Upper lobe of right lung (tissue), 1 donor: ENCODE results near the gene PRND. TPM values are rescaled to one million over a fixed set of nuclear protein-coding genes. Genes with fewer than 3 reads are reported as not detected.

Experiments used
- ATAC-seq: fragments of 200-7000 bp; cut with Tn5 transposase; one replicate; pipeline ENCODE4 v1.9.1; 2020; ENCODE audit warnings: mild to moderate bottlenecking, moderate library complexity
- DNase-seq: peaks from one replicate; pipeline ENCODE4 v3.0.0-alpha.2; 2020
- H3K27ac ChIP-seq: fragments of 200-600 bp; one replicate; pipeline ENCODE4 v1.8.0; 2022
- H3K27me3 ChIP-seq: fragments of 200-600 bp; one replicate; pipeline ENCODE4 v1.8.0; 2022; ENCODE audit warnings: mild to moderate bottlenecking
- H3K36me3 ChIP-seq: fragments of 200-600 bp; one replicate; pipeline ENCODE4 v1.8.0; 2022
- H3K4me1 ChIP-seq: fragments of 200-600 bp; one replicate; pipeline ENCODE4 v1.8.0; 2022
- H3K4me3 ChIP-seq: fragments of 200-600 bp; one replicate; pipeline ENCODE4 v1.8.0; 2022; ENCODE audit warnings: mild to moderate bottlenecking
- H3K9me3 ChIP-seq: fragments of 200-600 bp; one replicate; pipeline ENCODE4 v1.8.0; 2022
- intact Hi-C: fragments of 100-400 bp; cut with DNase I; formaldehyde crosslinking; loops from one replicate; pipeline ENCODE4 v1.11.0; 2022
- total RNA-seq: library from RNA; stranded (reverse); fragmentation: NEBNext Ultra II Directional; extraction: Animal tissue kit (Norgen Biotek cat#: 25700); gene quantifications from one replicate; pipeline ENCODE4 v1.2.1, GENCODE V29; 2021
- TF ChIP-seq, protein P1 (sequence below): fragments of 200-600 bp; IDR thresholded peaks from one replicate; pipeline ENCODE4 v1.8.0; 2022; ENCODE audit warnings: antibody characterized with exemption
- donor health status: DM: no; HTN: yes; CAD: no; lungs with severe emphysema.

The PRND gene
- total RNA-seq, 1 donor from 2014 or later: 0.43 TPM

DNA sequence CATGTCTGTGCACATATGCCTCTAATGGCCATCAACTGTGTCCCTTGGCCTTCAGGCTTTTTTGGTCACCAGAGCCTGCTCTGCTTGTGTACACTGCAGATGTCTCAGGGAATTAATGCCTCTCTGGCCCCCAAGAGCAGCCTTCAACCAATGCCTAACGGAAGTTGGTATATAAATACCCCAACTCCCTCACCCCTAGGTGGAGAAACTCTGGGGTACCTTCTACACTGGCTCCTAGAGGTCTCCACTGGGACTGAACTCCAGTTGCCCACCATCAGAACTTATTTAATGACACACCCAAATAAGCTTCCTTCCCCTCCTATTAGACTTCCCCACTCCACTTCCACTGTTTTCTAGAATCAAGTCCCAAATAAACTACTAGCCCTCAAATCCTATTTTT lies 43.1 kb downstream of the PRND start:
- intact Hi-C loops: no loop called here
- Histone ChIP-seq H3K27me3 (no peaks in the 10 kb centered on the region), H3K4me3 (no peak overlapping the region), H3K9me3 (no peaks in the 10 kb centered on the region), H3K36me3 (no peaks in the 10 kb centered on the region), H3K4me1 (peaks cover 12% of the 10 kb centered on the region), H3K27ac (no peak overlapping the region)
- DNase-seq (no peak), ATAC-seq (no peak)
- TF ChIP-seq, protein P1, sequence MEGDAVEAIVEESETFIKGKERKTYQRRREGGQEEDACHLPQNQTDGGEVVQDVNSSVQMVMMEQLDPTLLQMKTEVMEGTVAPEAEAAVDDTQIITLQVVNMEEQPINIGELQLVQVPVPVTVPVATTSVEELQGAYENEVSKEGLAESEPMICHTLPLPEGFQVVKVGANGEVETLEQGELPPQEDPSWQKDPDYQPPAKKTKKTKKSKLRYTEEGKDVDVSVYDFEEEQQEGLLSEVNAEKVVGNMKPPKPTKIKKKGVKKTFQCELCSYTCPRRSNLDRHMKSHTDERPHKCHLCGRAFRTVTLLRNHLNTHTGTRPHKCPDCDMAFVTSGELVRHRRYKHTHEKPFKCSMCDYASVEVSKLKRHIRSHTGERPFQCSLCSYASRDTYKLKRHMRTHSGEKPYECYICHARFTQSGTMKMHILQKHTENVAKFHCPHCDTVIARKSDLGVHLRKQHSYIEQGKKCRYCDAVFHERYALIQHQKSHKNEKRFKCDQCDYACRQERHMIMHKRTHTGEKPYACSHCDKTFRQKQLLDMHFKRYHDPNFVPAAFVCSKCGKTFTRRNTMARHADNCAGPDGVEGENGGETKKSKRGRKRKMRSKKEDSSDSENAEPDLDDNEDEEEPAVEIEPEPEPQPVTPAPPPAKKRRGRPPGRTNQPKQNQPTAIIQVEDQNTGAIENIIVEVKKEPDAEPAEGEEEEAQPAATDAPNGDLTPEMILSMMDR: no peak

DNA sequence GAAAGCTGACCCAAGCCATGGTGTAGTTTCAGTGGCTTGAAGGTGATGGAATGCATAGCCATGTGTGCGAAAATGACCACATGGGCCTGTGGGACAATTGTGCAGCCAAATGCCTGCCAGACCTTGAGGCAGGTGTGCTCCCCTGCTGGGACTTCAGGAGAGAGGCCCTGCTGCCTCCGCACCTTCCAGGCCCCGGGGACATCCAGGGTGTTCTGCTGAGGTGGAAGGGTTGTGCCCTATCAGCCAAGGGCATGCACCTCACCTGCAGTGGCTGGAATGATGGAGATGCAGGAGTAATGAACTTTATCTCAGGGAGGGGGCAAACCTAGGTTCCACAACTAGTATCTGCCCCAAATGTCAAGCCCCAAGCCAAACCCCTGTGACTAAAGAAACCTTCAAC lies 44.0 kb downstream of the PRND start:
- Histone ChIP-seq H3K9me3 (no peaks in the 10 kb centered on the region), H3K36me3 (no peaks in the 10 kb centered on the region), H3K4me1 (peaks cover 12% of the 10 kb centered on the region), H3K27me3 (no peaks in the 10 kb centered on the region), H3K27ac (no peak overlapping the region), H3K4me3 (no peak overlapping the region)
- TF ChIP-seq, protein P1: no peak
- DNase-seq (no peak), ATAC-seq (no peak)
- intact Hi-C loops: no loop called here

DNA sequence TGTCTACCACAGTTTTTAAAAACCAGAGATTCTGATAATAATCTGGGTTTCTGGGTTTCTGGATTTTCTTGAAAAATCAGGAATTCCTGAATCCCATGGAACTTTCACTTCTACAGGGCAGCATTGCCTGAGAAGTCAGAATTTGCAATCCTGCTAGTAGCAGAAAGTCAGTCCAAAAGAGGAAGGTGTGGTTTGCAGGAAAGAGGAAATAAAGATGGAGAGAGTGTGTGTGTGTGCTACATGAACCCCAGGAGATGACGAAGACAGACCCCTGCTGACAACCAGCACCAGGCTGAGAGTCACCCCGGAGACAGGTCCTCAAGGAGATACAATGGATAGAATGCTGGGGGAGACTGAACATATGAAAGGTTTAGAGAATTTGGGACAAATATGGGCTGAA lies 44.9 kb downstream of the PRND start:
- peak; percentile 92 for ATAC-seq

DNA sequence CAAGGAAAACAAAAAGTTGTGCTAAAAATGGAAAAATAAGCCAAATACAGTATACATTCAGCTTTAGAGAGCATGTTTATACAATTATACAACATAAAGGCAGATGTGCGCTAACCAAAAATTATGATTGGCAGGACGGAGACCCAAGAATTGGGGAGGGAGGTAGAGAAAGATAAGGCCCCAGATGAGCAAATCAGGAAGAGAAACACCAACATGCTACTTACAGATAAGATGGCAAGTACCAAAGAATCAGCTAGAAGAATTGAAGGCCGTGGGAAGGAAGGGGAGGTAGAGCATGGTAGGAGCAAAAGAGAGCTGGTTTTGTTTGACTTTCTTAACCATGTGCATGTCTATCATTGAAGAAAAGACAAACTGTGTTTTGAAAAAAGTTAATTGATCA lies 45.4 kb downstream of the PRND start:
- Histone ChIP-seq H3K27ac (no peak overlapping the region), H3K27me3 (no peaks in the 10 kb centered on the region), H3K9me3 (peaks cover 3% of the 10 kb centered on the region), H3K36me3 (no peaks in the 10 kb centered on the region), H3K4me1 (peaks cover 6% of the 10 kb centered on the region), H3K4me3 (no peak overlapping the region)
- TF ChIP-seq, protein P1: no peak
- ATAC-seq (no peak), DNase-seq (no peak)
- intact Hi-C loops: no loop called here

More for the DNA sequence above, 44.9 kb downstream of the PRND start:
- no peaks in the 10 kb centered on the region for H3K9me3 ChIP-seq
- no peak overlapping the region for H3K27ac ChIP-seq
- TF ChIP-seq, protein P1: no peak
- H3K36me3 ChIP-seq: no peaks in the 10 kb centered on the region
- no peak for DNase-seq
- no peaks in the 10 kb centered on the region for H3K27me3 ChIP-seq
- peaks cover 6% of the 10 kb centered on the region for H3K4me1 ChIP-seq
- no peak overlapping the region for H3K4me3 ChIP-seq
- intact Hi-C loops: no loop called here

DNA sequence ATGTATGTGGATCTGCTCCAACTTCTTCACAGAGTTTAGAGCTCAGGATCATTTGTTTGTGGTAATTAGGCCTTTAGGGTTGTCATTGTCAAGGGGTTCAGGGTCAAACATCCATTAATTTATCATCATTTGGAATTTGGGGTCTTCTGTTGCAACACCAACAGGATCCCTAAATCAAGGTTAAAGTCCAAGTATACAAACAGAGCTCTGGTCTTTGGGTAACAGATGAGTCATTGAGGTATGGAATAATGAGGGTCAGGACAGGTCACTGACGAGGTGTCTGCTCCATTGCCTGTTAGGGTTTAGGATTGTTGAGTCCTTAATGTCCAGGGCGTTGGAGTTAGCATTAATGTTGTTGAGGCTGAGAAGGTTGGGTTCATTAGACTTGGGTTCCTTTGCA lies 47.6 kb downstream of the PRND start:
- ATAC-seq (no peak), DNase-seq (no peak)
- intact Hi-C loops: no loop called here
- H3K36me3 ChIP-seq: no peaks in the 10 kb centered on the region
- no peak overlapping the region for H3K27ac ChIP-seq
- peaks cover 6% of the 10 kb centered on the region for H3K9me3 ChIP-seq
- H3K4me1 ChIP-seq: peaks cover 5% of the 10 kb centered on the region
- H3K27me3 ChIP-seq: no peaks in the 10 kb centered on the region
- no peak overlapping the region for H3K4me3 ChIP-seq
- TF ChIP-seq, protein P1: no peak

DNA sequence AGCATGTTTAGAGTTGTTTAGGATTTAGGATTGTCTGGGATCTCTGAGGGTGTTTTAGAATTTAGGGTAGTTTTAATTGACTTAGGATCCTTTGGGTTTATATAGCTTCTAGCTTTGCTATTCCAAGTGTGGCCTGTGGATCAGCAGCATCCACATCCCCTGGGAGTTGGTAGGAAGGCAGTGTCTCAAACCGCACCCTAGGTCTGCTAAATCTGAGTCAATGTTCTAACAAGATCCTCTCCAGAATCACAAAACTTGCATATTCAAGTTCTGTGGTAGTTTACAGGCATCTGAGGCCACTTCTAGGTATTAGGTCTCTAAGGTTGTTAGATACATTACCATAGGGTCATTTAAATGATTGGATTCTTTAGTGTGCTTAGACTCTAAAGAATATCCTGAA lies 48.3 kb downstream of the PRND start:
- H3K4me1 ChIP-seq: no peaks in the 10 kb centered on the region
- intact Hi-C loops: no loop called here

More for the DNA sequence above, 48.3 kb downstream of the PRND start:
- no peak for DNase-seq
- Histone ChIP-seq H3K27me3 (no peaks in the 10 kb centered on the region), H3K36me3 (no peaks in the 10 kb centered on the region), H3K9me3 (peaks cover 6% of the 10 kb centered on the region), H3K27ac (no peak overlapping the region), H3K4me3 (no peak overlapping the region)
- TF ChIP-seq, protein P1: no peak
- no peak for ATAC-seq
